ENCODE results near the gene C16orf87. TPM values are rescaled to one million over a fixed set of nuclear protein-coding genes. Genes with fewer than 3 reads are reported as not detected.

C16orf87 gene
- total RNA-seq, 1 experiment from 2014 or later, result 10.2 TPM

DNA sequence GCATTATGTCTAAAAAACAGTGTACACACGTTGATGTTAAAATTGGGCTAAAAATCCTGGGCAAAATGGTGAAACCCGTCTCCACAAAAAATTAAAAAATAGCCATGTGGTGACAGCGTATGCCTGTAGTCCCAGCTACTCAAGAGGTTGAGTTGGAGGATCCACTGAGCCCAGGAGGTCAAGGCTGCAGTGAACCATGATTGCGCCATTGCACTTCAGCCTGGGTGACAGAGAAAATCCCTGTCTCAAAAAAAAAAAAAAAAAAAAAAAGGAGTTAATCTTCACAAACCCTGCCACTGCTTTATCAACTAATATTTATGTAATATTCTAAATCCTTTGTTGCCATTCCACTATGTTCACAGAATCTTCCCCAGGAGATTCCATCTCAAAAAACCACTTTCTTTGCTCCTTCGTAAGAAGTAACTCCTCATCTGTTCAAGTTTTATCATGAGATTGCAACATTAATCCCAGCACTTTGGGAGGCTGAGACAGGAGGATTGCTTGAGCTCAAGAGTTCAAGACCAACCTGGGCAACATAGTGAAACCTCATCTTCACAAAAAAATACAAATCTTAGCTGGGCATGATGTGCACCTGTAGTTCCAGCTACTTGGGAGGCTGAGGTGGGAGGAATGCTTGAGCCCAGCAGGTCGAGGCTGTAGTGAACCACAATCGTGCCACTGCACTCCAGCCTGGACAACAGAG lies 1.9 kb upstream of the C16orf87 start:
- Histone ChIP-seq H4K20me1 (ENCODE audit: insufficient read depth) (no peaks in the 10 kb centered on the region), H2AFZ (ENCODE audit: low read depth, low read length, poor library complexity, severe bottlenecking) (no peak overlapping the region), H3K4me3 (replicated peaks in 1 of 2; ENCODE audit: low read depth in 1 of 2, low read length in 2 of 2) (no peak overlapping the region), H3K4me2 (ENCODE audit: low read length) (no peak overlapping the region), H3K27ac (ENCODE audit: low read depth, low read length) (no peak overlapping the region), H3K9ac (ENCODE audit: low read length) (no peak overlapping the region), H3K9me2 (ENCODE audit: insufficient read depth) (no peaks in the 10 kb centered on the region), H3K4me1 (ENCODE audit: control insufficient read depth in 1 of 2, insufficient read depth in 2 of 2, low read length in 2 of 2) (peaks cover 3 to 14% of the 10 kb centered on the region in 2 experiments; a peak in 3 of 4 replicates), H3K36me3 (ENCODE audit: control insufficient read depth in 1 of 2, insufficient read depth in 2 of 2, low read length in 2 of 2) (no peaks in the 10 kb centered on the region), H3K27me3 (ENCODE audit: insufficient read depth, low read length) (no peaks in the 10 kb centered on the region), H3K9me3 (ENCODE audit: control insufficient read depth in 1 of 2, insufficient read depth in 1 of 2, low read depth in 1 of 2, low read length in 2 of 2) (no peaks in the 10 kb centered on the region), H3K79me2 (ENCODE audit: insufficient read depth, low read length) (peaks cover 28% of the 10 kb centered on the region)
- DNase-seq (ENCODE audit: low read depth, low spot score), result no peak
- BruUV-seq (replicated peaks), result no TSS peak
- POLR2A ChIA-PET, result no interaction called here
- no peak for TF ChIP-seq POLR2A (IDR thresholded peaks at IDR 0.05; ENCODE audit: borderline replicate concordance, extremely low read depth, insufficient read depth, insufficient read length)
- TF ChIP-seq EZH2phosphoT487 (IDR thresholded peaks at IDR 0.05; ENCODE audit: borderline replicate concordance), result no peak
- TF ChIP-seq ZNF274 (IDR thresholded peaks at IDR 0.05; ENCODE audit: low read depth, low read length), result no peak
- no peak for TF ChIP-seq FOSL1 (IDR thresholded peaks at IDR 0.05; ENCODE audit: low read depth)
- TF ChIP-seq, protein P1, sequence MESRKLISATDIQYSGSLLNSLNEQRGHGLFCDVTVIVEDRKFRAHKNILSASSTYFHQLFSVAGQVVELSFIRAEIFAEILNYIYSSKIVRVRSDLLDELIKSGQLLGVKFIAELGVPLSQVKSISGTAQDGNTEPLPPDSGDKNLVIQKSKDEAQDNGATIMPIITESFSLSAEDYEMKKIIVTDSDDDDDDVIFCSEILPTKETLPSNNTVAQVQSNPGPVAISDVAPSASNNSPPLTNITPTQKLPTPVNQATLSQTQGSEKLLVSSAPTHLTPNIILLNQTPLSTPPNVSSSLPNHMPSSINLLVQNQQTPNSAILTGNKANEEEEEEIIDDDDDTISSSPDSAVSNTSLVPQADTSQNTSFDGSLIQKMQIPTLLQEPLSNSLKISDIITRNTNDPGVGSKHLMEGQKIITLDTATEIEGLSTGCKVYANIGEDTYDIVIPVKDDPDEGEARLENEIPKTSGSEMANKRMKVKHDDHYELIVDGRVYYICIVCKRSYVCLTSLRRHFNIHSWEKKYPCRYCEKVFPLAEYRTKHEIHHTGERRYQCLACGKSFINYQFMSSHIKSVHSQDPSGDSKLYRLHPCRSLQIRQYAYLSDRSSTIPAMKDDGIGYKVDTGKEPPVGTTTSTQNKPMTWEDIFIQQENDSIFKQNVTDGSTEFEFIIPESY (IDR thresholded peaks at IDR 0.05; ENCODE audit: extremely low read depth, insufficient replicate concordance, low read length), result no peak
- TF ChIP-seq ELF1 (IDR thresholded peaks at IDR 0.05; ENCODE audit: borderline replicate concordance, low read depth), result no peak
- no peak for TF ChIP-seq SIN3A (IDR thresholded peaks at IDR 0.05; ENCODE audit: low read depth)
- no peak for TF ChIP-seq YY1 (IDR thresholded peaks at IDR 0.05; ENCODE audit: extremely low read depth, insufficient replicate concordance, low read depth, low read length)
- TF ChIP-seq CBX3 (IDR thresholded peaks at IDR 0.05; ENCODE audit: low read depth), result no peak
- TF ChIP-seq, protein P2, sequence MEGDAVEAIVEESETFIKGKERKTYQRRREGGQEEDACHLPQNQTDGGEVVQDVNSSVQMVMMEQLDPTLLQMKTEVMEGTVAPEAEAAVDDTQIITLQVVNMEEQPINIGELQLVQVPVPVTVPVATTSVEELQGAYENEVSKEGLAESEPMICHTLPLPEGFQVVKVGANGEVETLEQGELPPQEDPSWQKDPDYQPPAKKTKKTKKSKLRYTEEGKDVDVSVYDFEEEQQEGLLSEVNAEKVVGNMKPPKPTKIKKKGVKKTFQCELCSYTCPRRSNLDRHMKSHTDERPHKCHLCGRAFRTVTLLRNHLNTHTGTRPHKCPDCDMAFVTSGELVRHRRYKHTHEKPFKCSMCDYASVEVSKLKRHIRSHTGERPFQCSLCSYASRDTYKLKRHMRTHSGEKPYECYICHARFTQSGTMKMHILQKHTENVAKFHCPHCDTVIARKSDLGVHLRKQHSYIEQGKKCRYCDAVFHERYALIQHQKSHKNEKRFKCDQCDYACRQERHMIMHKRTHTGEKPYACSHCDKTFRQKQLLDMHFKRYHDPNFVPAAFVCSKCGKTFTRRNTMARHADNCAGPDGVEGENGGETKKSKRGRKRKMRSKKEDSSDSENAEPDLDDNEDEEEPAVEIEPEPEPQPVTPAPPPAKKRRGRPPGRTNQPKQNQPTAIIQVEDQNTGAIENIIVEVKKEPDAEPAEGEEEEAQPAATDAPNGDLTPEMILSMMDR (IDR thresholded peaks at IDR 0.05 in 2 of 3, conservative IDR thresholded peaks at IDR 0.05 in 1 of 3; ENCODE audit: borderline replicate concordance in 1 of 3, insufficient read depth in 1 of 3, low read depth in 2 of 3, low read length in 2 of 3), result no peak
- TF ChIP-seq EZH2 (IDR thresholded peaks at IDR 0.05), result no peak
- TF ChIP-seq ZFX (IDR thresholded peaks at IDR 0.05), result no peak
- no peak for TF ChIP-seq SP1 (IDR thresholded peaks at IDR 0.05; ENCODE audit: low read depth)
- ATAC-seq, result no peak
- intact Hi-C loops (cut with micrococcal nuclease), result no loop called here
- CTCF ChIA-PET, result no interaction called here
- RAD21 ChIA-PET (ENCODE audit: low non-redundant PET in 1 of 2, low total read pairs in 2 of 2, uncharacterized antibody in 2 of 2, unreplicated experiment in 2 of 2), result no interaction called here

All from HCT116 (cell line).